Stimulated activated CD8-positive, alpha-beta memory T cell treated with anti-CD3 and anti-CD28 coated beads, Interleukin-15, amount 100 ng/mL, for 48 hours (primary cell): ENCODE measurements around the gene ALS2CL.
A peak's percentile ranks its signal among the peaks of the same experiment; 100 is the strongest.

ENCODE experiments used
- DNase-seq, 2 donors: peaks; one replicate each; pipeline ENCODE4 v3.0.0-alpha.2; 2020; ENCODE audit warnings: low read depth in 2 of 2

Gene ALS2CL

DNA sequence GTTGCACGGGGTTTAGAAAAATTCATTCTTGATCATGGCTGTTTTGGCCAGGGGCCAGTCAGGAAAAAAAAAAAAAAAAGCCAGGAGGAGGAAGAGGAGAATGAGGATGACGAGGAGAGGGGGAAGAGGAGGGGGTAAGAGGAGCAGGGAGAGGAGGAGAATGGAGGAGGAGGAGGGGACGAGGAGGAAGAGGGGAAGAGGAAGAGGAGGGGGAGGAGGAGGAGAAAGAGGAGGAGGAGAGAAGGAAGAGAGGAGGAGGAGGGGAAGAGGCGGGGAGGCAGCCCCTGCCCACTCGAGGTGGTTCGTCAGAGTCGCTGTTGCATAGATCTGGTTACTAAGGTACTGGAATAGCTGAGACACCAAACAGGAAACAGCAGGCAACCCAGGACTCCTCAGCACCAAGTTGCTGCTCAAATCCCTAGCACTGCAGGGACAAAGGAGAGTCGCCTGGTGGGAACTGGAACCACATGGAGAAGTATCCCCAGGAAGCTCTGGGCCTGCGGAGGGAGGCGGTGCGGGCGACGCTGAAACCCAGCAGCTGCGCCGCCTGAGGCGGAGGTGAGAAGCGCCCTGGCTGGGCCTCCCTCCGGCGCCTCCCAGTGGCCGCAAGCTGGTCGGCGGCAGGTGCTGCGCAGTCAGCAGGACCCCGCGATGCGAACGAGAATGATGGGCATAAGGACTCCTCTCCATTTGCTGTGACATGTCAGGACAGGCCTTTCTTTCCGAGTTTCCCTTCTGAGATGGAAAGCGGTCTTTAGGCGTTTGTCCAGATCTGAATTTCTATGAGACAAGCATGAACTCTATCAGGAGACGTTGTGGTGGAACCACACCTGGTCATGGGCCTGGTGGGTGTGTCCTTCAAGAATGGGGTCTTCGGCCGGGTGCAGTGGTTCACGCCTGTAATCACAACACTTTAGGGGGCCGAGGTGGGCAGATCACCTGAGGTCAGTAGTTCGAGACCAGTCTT, 63.6 kb downstream of the ALS2CL start:
- DNase-seq = peak; percentile 59 to 71

DNA sequence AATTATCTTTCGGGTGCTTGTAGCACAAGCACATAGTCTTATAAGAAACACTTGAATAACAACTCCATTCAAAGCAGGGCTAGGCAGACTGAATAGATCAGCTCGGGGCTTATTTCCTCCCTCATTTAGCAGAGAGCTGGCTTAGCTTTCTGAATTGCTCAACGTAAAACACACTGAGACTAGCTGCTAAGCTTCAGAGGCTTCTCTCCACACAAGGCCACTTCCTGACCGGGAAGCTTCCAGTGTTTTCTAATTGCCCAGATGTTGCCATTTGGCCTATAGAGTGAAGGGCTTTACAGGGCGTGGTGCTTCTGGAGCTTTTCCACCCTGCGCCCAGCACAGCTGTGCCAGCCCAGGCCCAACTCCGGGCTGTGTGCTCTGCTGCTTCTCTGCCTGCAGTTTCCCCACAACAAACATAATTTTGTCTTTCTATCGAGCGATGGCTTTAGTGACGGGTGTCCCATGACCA, 64.5 kb downstream of the ALS2CL start:
- no peak for DNase-seq

GRCh38 chr3:46627078-46627477, 66.4 kb downstream of the ALS2CL start:
- no peak for DNase-seq

GRCh38 chr3:46626039-46626438, 67.4 kb downstream of the ALS2CL start:
- no peak for DNase-seq

DNA sequence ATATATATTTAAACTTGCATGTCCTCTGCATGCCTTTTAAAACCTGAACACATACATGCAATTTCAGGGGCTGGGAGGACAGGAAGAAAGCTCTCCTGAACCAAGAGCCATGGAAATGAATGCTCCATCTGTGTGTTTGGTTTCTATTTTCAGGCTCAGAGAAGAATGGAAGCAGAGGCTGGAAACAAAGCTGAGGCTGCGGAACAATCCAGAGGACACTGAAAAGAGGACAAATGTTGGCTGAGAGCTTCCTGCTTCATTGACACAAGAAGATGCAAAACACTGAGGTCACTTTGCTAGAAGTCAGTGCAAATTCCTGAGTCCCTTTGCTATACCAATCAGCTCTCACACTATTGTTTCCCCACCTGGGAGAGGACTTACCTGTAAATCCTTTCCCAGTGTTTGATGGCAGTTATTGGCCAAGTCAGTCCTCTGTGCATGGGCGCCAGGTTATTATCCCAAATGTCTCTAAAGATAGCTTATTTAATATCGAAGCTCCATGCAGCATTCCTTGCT, 68.4 kb downstream of the ALS2CL start:
- no peak for DNase-seq

GRCh38 chr3:46624533-46624932, 68.9 kb downstream of the ALS2CL start:
- no peak for DNase-seq

DNA sequence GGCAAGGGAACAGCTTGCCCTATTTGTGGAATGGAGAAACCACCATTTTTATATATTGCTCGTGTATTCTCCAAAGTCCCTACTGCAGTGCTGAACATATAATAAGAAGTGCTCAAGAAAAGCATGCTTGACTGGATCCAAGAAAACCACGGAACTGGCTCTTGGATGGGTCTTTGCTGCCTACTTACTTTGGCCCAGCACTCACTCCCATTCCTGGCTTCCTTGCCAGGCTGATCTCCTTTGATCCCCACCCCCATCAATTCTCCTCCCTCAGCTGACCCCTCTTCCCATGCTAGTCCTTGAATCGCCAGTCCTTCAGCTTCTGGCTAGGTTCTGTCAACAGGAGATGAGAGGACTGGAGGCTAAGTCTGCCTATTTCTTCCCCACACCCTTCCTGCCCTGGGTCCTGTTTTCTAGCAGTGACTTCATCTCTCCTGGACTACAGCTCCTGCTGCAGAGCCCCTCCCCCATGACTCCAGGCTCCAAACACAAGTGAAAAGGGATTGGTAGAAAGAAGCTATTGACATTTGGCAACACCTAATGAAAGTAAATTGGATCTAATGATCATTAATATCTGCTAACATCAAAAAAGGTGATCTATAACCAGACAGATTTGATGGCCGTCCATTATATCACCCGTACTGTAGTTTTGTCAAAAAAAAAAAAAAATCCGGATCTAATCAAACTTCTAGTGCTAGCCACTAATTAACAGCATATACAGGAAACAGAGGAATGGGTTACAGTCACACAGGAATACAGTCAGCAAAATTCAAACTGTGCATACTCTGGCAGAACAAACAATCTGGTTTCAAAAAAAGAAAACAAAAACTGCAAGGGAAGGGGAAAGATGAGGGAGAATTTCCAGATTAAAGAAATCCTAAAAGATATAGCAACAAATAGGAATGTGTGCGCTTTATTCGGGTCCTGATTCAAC, 73.4 kb downstream of the ALS2CL start:
- DNase-seq = no peak
